GM18520 (cell line): ENCODE data around the gene LGALS3BP.

Experiments used
- ATAC-seq: cut with Tn5 transposase; IDR thresholded peaks from one replicate; pipeline ENCODE4 v1.9.1; 2021; ENCODE audit not compliant: unreplicated experiment

The LGALS3BP gene

GRCh38 chr17:78999947-79000395 lies 20.2 kb upstream of the LGALS3BP start:
- ATAC-seq: no peak

- no peak for ATAC-seq
Observed at GRCh38 chr17:78999056-78999768, 19.5 kb upstream of the LGALS3BP start.

GRCh38 chr17:78998311-78999055 lies 18.8 kb upstream of the LGALS3BP start:
- ATAC-seq: no peak

- no peak for ATAC-seq
Observed at GRCh38 chr17:78997881-78998280, 18.2 kb upstream of the LGALS3BP start.

- ATAC-seq: no peak
Observed at GRCh38 chr17:78997231-78997741, 17.6 kb upstream of the LGALS3BP start.

GRCh38 chr17:78996781-78997201 lies 17.1 kb upstream of the LGALS3BP start:
- ATAC-seq: no peak

- ATAC-seq: no peak
Observed at GRCh38 chr17:78995761-78996451, 16.2 kb upstream of the LGALS3BP start.

- ATAC-seq: no peak
Observed at GRCh38 chr17:78995022-78995760, 15.5 kb upstream of the LGALS3BP start.

GRCh38 chr17:78993981-78994671 lies 14.4 kb upstream of the LGALS3BP start:
- no peak for ATAC-seq

GRCh38 chr17:78993241-78993956 lies 13.7 kb upstream of the LGALS3BP start:
- ATAC-seq: no peak

GRCh38 chr17:78992542-78993212 lies 13.0 kb upstream of the LGALS3BP start:
- no peak for ATAC-seq

- ATAC-seq: no peak
Observed at GRCh38 chr17:78991906-78992532, 12.3 kb upstream of the LGALS3BP start.

- no peak for ATAC-seq
Observed at GRCh38 chr17:78991017-78991738, 11.5 kb upstream of the LGALS3BP start.

GRCh38 chr17:78990349-78991016 lies 10.8 kb upstream of the LGALS3BP start:
- no peak for ATAC-seq

- no peak for ATAC-seq
Observed at GRCh38 chr17:78988152-78988551, 8.4 kb upstream of the LGALS3BP start.

- no peak for ATAC-seq
Observed at GRCh38 chr17:78986649-78987328, 7.1 kb upstream of the LGALS3BP start.
